ENCODE data around the gene DGUOK.

DGUOK gene

DNA sequence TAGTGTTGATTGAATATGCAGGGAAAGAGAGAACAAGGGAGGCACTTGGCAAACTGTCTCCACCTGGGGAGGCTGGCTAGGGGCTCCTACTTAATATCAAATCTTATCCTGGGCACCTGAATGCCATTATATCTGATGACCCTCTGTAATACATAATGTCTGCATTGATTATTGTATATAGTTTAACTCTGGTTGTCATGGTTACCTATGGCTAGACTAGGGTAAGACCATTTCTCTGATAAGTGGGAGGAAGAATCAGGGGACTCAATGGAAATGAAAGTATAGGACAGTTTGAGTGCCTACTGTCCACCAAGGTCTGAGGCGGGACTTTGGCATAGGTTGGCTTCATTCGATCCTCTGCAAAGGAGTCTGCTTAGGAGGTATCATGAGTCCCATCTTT is 50.8 kb downstream of the DGUOK start:
- Histone ChIP-seq H3K9ac (ENCODE audit: insufficient read length, low read depth) (no peak overlapping the region), H3K4me3 (ENCODE audit: insufficient read length, low read depth) (no peak overlapping the region), H3K4me1 (ENCODE audit: insufficient read depth, insufficient read length) (peaks cover 2% of the 10 kb centered on the region), H3K27me3 (ENCODE audit: insufficient read depth, insufficient read length) (peaks cover 46% of the 10 kb centered on the region), H3K36me3 (ENCODE audit: insufficient read depth, insufficient read length, low read length) (no peaks in the 10 kb centered on the region), H3K9me3 (ENCODE audit: insufficient read depth, low read length) (no peaks in the 10 kb centered on the region)
- TF ChIP-seq SUZ12 (IDR thresholded peaks at IDR 0.05; ENCODE audit: extremely low read depth, insufficient read depth, insufficient read length) (no peak), ZNF274 (IDR thresholded peaks at IDR 0.05; ENCODE audit: low read depth, low read length) (no peak), YY1 (IDR thresholded peaks at IDR 0.05; ENCODE audit: insufficient read depth, insufficient read length) (no peak)
- no peak for DNase-seq (ENCODE audit: low read depth, low spot score)

DNA sequence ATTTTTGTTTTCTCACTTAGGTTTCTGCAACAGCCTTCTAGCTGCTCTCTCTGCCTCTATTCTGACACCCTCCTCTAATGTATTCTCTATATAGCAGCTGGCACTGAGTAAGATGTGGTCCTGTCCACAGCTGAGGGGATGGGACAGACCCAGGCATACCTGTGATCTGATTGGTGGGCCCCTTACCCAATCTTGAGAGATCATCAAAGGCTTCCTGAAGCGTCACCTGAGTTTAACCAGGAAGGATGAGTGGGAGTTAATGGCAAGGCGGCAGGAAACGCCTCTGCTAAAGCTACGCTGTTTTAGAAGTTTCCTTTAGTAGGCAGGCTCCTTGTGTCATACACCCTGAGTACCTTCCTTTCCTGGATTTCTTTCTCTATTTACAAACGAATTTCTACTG is 52.3 kb downstream of the DGUOK start:
- Histone ChIP-seq H3K27me3 (ENCODE audit: insufficient read depth, insufficient read length) (peaks cover 62% of the 10 kb centered on the region), H3K36me3 (ENCODE audit: insufficient read depth, insufficient read length, low read length) (no peaks in the 10 kb centered on the region), H3K9ac (ENCODE audit: insufficient read length, low read depth) (no peak overlapping the region), H3K4me1 (ENCODE audit: insufficient read depth, insufficient read length) (peaks cover 8% of the 10 kb centered on the region), H3K4me3 (ENCODE audit: insufficient read length, low read depth) (no peak overlapping the region), H3K9me3 (ENCODE audit: insufficient read depth, low read length) (no peaks in the 10 kb centered on the region)
- no peak for DNase-seq (ENCODE audit: low read depth, low spot score)
- TF ChIP-seq ZNF274 (IDR thresholded peaks at IDR 0.05; ENCODE audit: low read depth, low read length) (no peak), SUZ12 (IDR thresholded peaks at IDR 0.05; ENCODE audit: extremely low read depth, insufficient read depth, insufficient read length) (no peak), YY1 (IDR thresholded peaks at IDR 0.05; ENCODE audit: insufficient read depth, insufficient read length) (no peak)

DNA sequence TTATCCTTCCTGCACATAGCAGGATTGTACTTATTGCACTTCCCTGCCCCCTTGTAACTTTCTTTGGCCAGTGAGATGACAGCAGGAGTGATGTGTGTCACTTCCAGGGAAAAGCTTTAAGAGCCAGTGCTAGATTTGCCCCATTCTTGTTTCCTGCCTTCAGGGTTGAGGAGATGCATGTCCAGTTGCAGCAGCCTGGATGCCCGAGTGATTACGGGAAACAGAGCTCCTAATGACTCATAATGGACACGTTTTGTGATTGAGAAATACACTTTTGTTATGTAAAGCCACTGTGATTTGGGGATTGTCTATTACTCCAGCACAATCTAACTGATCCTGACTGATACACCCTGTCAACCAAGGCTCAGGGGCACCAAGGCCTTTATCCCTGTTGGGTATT is 53.0 kb downstream of the DGUOK start:
- Histone ChIP-seq H3K27me3 (ENCODE audit: insufficient read depth, insufficient read length) (peaks cover 66% of the 10 kb centered on the region), H3K9ac (ENCODE audit: insufficient read length, low read depth) (no peak overlapping the region), H3K36me3 (ENCODE audit: insufficient read depth, insufficient read length, low read length) (no peaks in the 10 kb centered on the region), H3K4me1 (ENCODE audit: insufficient read depth, insufficient read length) (peaks cover 8% of the 10 kb centered on the region), H3K4me3 (ENCODE audit: insufficient read length, low read depth) (no peak overlapping the region), H3K9me3 (ENCODE audit: insufficient read depth, low read length) (no peaks in the 10 kb centered on the region)
- TF ChIP-seq ZNF274 (IDR thresholded peaks at IDR 0.05; ENCODE audit: low read depth, low read length) (no peak), YY1 (IDR thresholded peaks at IDR 0.05; ENCODE audit: insufficient read depth, insufficient read length) (no peak), SUZ12 (IDR thresholded peaks at IDR 0.05; ENCODE audit: extremely low read depth, insufficient read depth, insufficient read length) (no peak)
- DNase-seq (ENCODE audit: low read depth, low spot score): no peak

DNA sequence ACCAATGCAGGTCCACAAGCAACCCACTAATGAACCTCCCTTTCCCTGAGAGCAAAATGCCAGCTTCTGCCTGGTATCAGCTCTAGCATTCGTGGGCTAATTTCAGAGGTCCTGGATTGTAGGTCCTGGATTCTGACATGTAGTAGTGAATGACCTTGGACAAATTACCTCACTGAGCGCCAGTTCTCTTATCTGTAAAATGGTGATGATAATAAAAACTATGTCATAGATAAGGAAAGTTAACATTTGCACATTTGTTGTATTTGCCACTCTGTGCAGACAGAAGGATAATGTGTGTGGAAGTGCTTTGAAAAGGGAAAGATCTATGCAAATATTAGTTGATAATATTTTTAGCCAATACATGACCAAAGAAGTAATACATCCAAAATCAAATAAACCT is 53.9 kb downstream of the DGUOK start:
- Histone ChIP-seq H3K4me3 (ENCODE audit: insufficient read length, low read depth) (peak overlapping the region; percentile 36), H3K36me3 (ENCODE audit: insufficient read depth, insufficient read length, low read length) (no peaks in the 10 kb centered on the region), H3K27me3 (ENCODE audit: insufficient read depth, insufficient read length) (peaks cover 66% of the 10 kb centered on the region), H3K4me1 (ENCODE audit: insufficient read depth, insufficient read length) (peaks cover 8% of the 10 kb centered on the region), H3K9ac (ENCODE audit: insufficient read length, low read depth) (no peak overlapping the region), H3K9me3 (ENCODE audit: insufficient read depth, low read length) (no peaks in the 10 kb centered on the region)
- DNase-seq (ENCODE audit: low read depth, low spot score): no peak
- TF ChIP-seq YY1 (IDR thresholded peaks at IDR 0.05; ENCODE audit: insufficient read depth, insufficient read length) (no peak), ZNF274 (IDR thresholded peaks at IDR 0.05; ENCODE audit: low read depth, low read length) (no peak), SUZ12 (IDR thresholded peaks at IDR 0.05; ENCODE audit: extremely low read depth, insufficient read depth, insufficient read length) (no peak)

DNA sequence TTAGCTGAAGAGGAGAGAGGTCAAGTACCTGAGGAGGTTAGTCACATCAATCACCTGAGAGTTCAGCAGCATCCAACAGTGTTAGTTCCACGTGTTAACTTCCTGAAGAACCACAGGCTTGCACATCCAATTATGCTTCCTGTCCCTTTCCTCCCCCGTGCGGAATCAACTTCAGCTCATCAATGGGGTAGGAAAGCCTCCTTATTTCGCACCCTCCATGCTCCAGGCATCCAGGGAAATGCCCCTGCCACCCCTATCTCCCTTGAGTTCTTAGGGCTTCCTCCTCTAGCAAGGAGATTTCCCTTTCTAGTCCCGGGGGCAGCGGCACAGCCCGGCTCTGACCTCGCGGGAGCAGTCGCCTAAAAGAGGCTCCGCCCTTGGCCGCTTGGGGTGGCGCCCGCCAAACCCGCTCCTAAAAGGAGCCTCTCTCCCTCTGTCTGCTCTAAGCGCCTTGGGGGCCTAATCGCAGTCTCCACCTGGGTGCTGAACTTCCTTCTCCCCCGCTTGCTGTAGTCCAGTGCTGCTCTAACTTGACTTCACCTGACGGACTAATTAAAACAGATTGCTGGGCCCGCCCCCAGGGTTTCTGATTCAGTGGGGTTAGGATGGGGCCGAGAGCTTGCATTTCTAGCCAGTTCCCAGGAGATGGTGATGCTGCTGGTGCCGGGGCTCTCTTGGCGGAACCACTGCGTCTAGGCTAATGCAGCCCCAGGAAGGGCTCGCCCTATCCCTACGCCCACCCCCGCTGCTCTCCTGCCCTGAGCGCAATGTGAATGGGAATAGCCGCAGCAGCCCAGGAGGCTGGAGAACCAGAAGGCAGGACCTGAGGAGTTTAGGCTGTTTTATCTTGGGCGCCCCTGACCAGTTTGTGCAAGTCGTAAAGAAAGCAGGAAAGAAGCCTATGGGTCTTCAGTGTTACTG is 54.7 kb downstream of the DGUOK start:
- peak overlapping the region; percentile 36 for H3K4me3 ChIP-seq (ENCODE audit: insufficient read length, low read depth)
- H3K36me3 ChIP-seq (ENCODE audit: insufficient read depth, insufficient read length, low read length): peaks cover 5% of the 10 kb centered on the region
- H3K9me3 ChIP-seq (ENCODE audit: insufficient read depth, low read length): no peaks in the 10 kb centered on the region
- peaks cover 72% of the 10 kb centered on the region for H3K27me3 ChIP-seq (ENCODE audit: insufficient read depth, insufficient read length)
- peaks cover 14% of the 10 kb centered on the region for H3K4me1 ChIP-seq (ENCODE audit: insufficient read depth, insufficient read length)
- DNase-seq (ENCODE audit: low read depth, low spot score): no peak
- TF ChIP-seq ZNF274 (IDR thresholded peaks at IDR 0.05; ENCODE audit: low read depth, low read length): no peak
- no peak for TF ChIP-seq YY1 (IDR thresholded peaks at IDR 0.05; ENCODE audit: insufficient read depth, insufficient read length)
- no peak for TF ChIP-seq SUZ12 (IDR thresholded peaks at IDR 0.05; ENCODE audit: extremely low read depth, insufficient read depth, insufficient read length)
- peak overlapping the region; percentile 61 for H3K9ac ChIP-seq (ENCODE audit: insufficient read length, low read depth)

DNA sequence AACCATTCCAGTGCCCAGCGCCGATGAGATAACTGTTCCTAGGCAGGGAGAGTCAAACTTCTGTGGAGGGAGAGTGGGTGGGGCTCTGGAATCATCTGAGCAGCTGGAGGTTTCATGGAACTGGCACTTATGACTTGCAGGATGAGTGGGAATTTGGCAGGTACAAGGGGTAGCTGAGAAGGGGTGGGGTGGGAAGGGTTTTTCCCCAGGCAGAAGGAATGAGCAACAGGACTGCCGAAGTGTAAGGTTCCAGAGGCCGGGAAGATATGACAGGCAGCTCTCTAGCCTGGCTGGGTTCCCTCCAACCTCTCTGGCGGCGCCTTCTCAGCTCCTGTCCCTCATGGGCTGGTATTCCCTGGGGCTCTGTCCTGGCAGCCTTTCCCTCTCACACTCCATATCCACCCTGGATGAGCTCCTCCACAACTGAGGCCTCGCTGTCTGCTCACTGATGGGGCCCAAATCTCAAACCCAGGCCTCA is 55.5 kb downstream of the DGUOK start:
- TF ChIP-seq YY1 (IDR thresholded peaks at IDR 0.05; ENCODE audit: insufficient read depth, insufficient read length) (no peak), SUZ12 (IDR thresholded peaks at IDR 0.05; ENCODE audit: extremely low read depth, insufficient read depth, insufficient read length) (no peak), ZNF274 (IDR thresholded peaks at IDR 0.05; ENCODE audit: low read depth, low read length) (no peak)
- H3K27me3 ChIP-seq (ENCODE audit: insufficient read depth, insufficient read length): peaks cover 75% of the 10 kb centered on the region
- no peak for DNase-seq (ENCODE audit: low read depth, low spot score)
- H3K36me3 ChIP-seq (ENCODE audit: insufficient read depth, insufficient read length, low read length): peaks cover 11% of the 10 kb centered on the region
- no peak overlapping the region for H3K4me3 ChIP-seq (ENCODE audit: insufficient read length, low read depth)
- no peak overlapping the region for H3K9ac ChIP-seq (ENCODE audit: insufficient read length, low read depth)
- peaks cover 18% of the 10 kb centered on the region for H3K4me1 ChIP-seq (ENCODE audit: insufficient read depth, insufficient read length)
- H3K9me3 ChIP-seq (ENCODE audit: insufficient read depth, low read length): no peaks in the 10 kb centered on the region

All from NT2/D1 (cell line).